Smooth muscle cell (in vitro differentiated cells): Measurements from ENCODE around the gene HMCN2. TPM values are rescaled to one million over a fixed set of nuclear protein-coding genes. Genes with fewer than 3 reads are reported as not detected.
A peak's percentile ranks its signal among the peaks of the same experiment; 100 is the strongest.

Experiments
- DNase-seq: peaks from one replicate; lab custom pipeline; 2025; ENCODE audit not compliant: unreplicated experiment; lab: John Stamatoyannopoulos, UW
- H2AFZ ChIP-seq: fragments of 200-600 bp; sonication (generic); 2 replicates; pipeline ENCODE4 v1.6.0; 2016; ENCODE audit warnings: antibody characterized with exemption, low read depth, mild to moderate bottlenecking
- H3F3A ChIP-seq: fragments of 200-600 bp; sonication (generic); 2 replicates; pipeline ENCODE4 v1.6.0; 2017; ENCODE audit warnings: antibody characterized with exemption, low read depth
- H3K27ac ChIP-seq: fragments of 200-600 bp; sonication (generic); 2 replicates; pipeline ENCODE4 v1.5.1; 2016; ENCODE audit warnings: low read depth, mild to moderate bottlenecking
- H3K27me3 ChIP-seq: fragments of 200-600 bp; sonication (generic); 2 replicates; pipeline ENCODE4 v1.6.1; 2016; ENCODE audit warnings: low read depth, mild to moderate bottlenecking
- H3K36me3 ChIP-seq: fragments of 200-600 bp; sonication (generic); 2 replicates; pipeline ENCODE4 v1.5.1; 2016; ENCODE audit warnings: low read depth
- H3K4me1 ChIP-seq: fragments of 200-600 bp; sonication (generic); 2 replicates; pipeline ENCODE4 v1.5.1; 2016; ENCODE audit warnings: low read depth
- H3K4me2 ChIP-seq: fragments of 200-600 bp; sonication (generic); 2 replicates; pipeline ENCODE4 v1.6.0; 2016; ENCODE audit warnings: mild to moderate bottlenecking
- H3K4me3 ChIP-seq: fragments of 200-600 bp; sonication (generic); 2 replicates; pipeline ENCODE4 v1.5.1; 2016; ENCODE audit warnings: mild to moderate bottlenecking
- H3K79me2 ChIP-seq: fragments of 200-600 bp; sonication (generic); 2 replicates; pipeline ENCODE4 v1.6.0; 2016; ENCODE audit warnings: low read depth, mild to moderate bottlenecking
- H3K9ac ChIP-seq: fragments of 200-600 bp; sonication (generic); 2 replicates; pipeline ENCODE4 v1.6.0; 2016; ENCODE audit warnings: low read depth
- H3K9me3 ChIP-seq: fragments of 200-600 bp; sonication (generic); replicated peaks from 2 replicates; pipeline ENCODE4 v1.5.1; 2016; ENCODE audit warnings: low read depth
- H4K20me1 ChIP-seq: fragments of 200-600 bp; sonication (generic); 2 replicates; pipeline ENCODE4 v1.6.0; 2016; ENCODE audit warnings: low read depth
- CTCF ChIP-seq: fragments of 200-600 bp; sonication (generic); IDR thresholded peaks from 2 replicates; pipeline ENCODE4 v1.5.1; 2017; ENCODE audit warnings: borderline replicate concordance, mild to moderate bottlenecking, antibody characterized with exemption; ENCODE audit not compliant: insufficient read depth, poor library complexity, severe bottlenecking
- WGBS: methylation state at CpG from one replicate; pipeline ENCODE4 v1.1.7; 2016; ENCODE audit warnings: low lambda C conversion rate; 5-methylcytosine and 5-hydroxymethylcytosine counted together
- polyA plus RNA-seq: library from polyadenylated mRNA; unstranded; fragments of >200 nt; fragmentation: Nextera tagmentation; extraction: Ambion mirVana; gene quantifications from 2 replicates; pipeline ENCODE4 v1.2.1, GENCODE V29; 2016
- total RNA-seq: library from RNA; depleted of rRNA; stranded (reverse); fragments of >200 nt; gene quantifications from 2 replicates; pipeline ENCODE4 v1.2.3, GENCODE V29; 2014

Gene HMCN2
- total and polyA plus RNA-seq, 2 experiments from 2014 or later = under 0.01 TPM; not detected in 1

DNA sequence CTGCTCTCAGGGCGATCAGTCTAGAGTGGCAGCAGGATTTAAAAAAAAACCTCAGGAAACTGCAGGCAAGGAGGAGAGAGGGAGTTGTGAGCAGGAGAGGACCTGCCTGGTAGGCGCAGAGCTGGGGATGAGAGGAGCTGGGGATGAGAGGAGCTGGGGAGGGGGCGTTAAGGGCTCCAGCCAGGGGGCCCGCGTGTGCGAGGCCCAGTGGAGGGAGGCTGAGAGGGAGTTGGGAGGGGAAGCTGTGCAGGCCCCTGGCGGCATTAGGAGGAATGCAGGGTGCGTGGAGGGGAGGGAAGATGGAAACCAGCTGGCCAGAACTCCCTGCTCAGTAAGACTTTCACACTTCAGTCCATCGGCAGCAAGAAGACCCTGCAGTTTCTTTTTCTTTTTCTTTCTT lies 45.2 kb upstream of the HMCN2 start:
- Histone ChIP-seq H3K27me3 (no peaks in the 10 kb centered on the region), H3K4me2 (peak overlapping the region; percentile 6), H3K36me3 (no peaks in the 10 kb centered on the region), H4K20me1 (peaks cover 54% of the 10 kb centered on the region), H3F3A (no peaks in the 10 kb centered on the region), H3K9me3 (no peaks in the 10 kb centered on the region), H3K4me3 (no peak overlapping the region), H3K79me2 (peaks cover 5% of the 10 kb centered on the region), H2AFZ (no peak overlapping the region), H3K27ac (no peak overlapping the region), H3K4me1 (no peaks in the 10 kb centered on the region), H3K9ac (no peak overlapping the region)
- 34% methylated on average over 9 of the region's 9 CpGs for WGBS
- no peak for TF ChIP-seq CTCF
- DNase-seq = no peak

GRCh38 chr9:130222833-130223232 lies 42.7 kb upstream of the HMCN2 start:
- Histone ChIP-seq H3K4me3 (no peak overlapping the region), H3K4me1 (no peaks in the 10 kb centered on the region), H3K27ac (no peak overlapping the region), H3K4me2 (no peak overlapping the region), H3F3A (no peaks in the 10 kb centered on the region), H2AFZ (no peak overlapping the region), H3K27me3 (no peaks in the 10 kb centered on the region), H3K79me2 (no peaks in the 10 kb centered on the region), H3K36me3 (peaks cover 8% of the 10 kb centered on the region), H4K20me1 (peaks cover 29% of the 10 kb centered on the region), H3K9ac (no peak overlapping the region), H3K9me3 (peaks cover 5% of the 10 kb centered on the region)
- TF ChIP-seq CTCF = no peak
- no peak for DNase-seq
- 96% methylated on average over 7 of the region's 9 CpGs for WGBS

- H3K27me3 ChIP-seq = no peaks in the 10 kb centered on the region
- no peak overlapping the region for H3K4me3 ChIP-seq
- H3K4me2 ChIP-seq = no peak overlapping the region
- no peaks in the 10 kb centered on the region for H3F3A ChIP-seq
- H3K79me2 ChIP-seq = no peaks in the 10 kb centered on the region
- H3K9me3 ChIP-seq = peaks cover 10% of the 10 kb centered on the region
- peaks cover 17% of the 10 kb centered on the region for H3K36me3 ChIP-seq
- H3K9ac ChIP-seq = no peak overlapping the region
- no peak overlapping the region for H3K27ac ChIP-seq
- TF ChIP-seq CTCF = no peak
- H2AFZ ChIP-seq = no peak overlapping the region
- H4K20me1 ChIP-seq = peaks cover 8% of the 10 kb centered on the region
- DNase-seq = no peak
- no peaks in the 10 kb centered on the region for H3K4me1 ChIP-seq
- 98% methylated on average over 11 of the region's 11 CpGs for WGBS
Measured at GRCh38 chr9:130225071-130225470, 40.5 kb upstream of the HMCN2 start.

GRCh38 chr9:130225586-130225985 lies 40.0 kb upstream of the HMCN2 start:
- 97% methylated on average over 20 of the region's 20 CpGs for WGBS
- Histone ChIP-seq H3K27me3 (no peaks in the 10 kb centered on the region), H3K27ac (no peak overlapping the region)

More at GRCh38 chr9:130225586-130225985, 40.0 kb upstream of the HMCN2 start:
- Histone ChIP-seq H3K79me2 (no peaks in the 10 kb centered on the region), H2AFZ (no peak overlapping the region), H3K9me3 (peaks cover 10% of the 10 kb centered on the region), H3K4me3 (no peak overlapping the region), H3K4me2 (no peak overlapping the region), H3K36me3 (peaks cover 17% of the 10 kb centered on the region), H4K20me1 (peaks cover 5% of the 10 kb centered on the region), H3K9ac (no peak overlapping the region), H3K4me1 (no peaks in the 10 kb centered on the region), H3F3A (no peaks in the 10 kb centered on the region)
- no peak for DNase-seq
- no peak for TF ChIP-seq CTCF
